GM12878 (cell line): ENCODE measurements around the gene LRP1B. TPM values are rescaled to one million over a fixed set of nuclear protein-coding genes. Genes with fewer than 3 reads are reported as not detected.

ENCODE experiments used
- ATAC-seq: fragments of 200-7000 bp; cut with Tn5 transposase; 3 replicates; pipeline ENCODE4 v1.9.1; 2020; ENCODE audit warnings: mild to moderate bottlenecking, moderate library complexity
- BruUV-seq: library from RNA; stranded (reverse); fragments of 400-500 nt; replicated peaks from 2 replicates; lab custom pipeline; 2021; lab: Mats Ljungman, UMichigan
- CTCF ChIA-PET: fragments of 300-600 bp; sonication (Branson Sonifier 250); formaldehyde crosslinking; extraction: SDS; loops from one replicate; lab custom pipeline; 2021; ENCODE audit warnings: inconsistent platforms; lab: Yijun Ruan, JAX
- POLR2A ChIA-PET: fragments of 350-600 bp; formaldehyde crosslinking; extraction: SDS; loops from one replicate; lab custom pipeline; 2021; ENCODE audit warnings: inconsistent platforms; lab: Charles Lee
- RAD21 ChIA-PET: fragments of 300-600 bp; sonication (Branson Sonifier 250); formaldehyde crosslinking; loops from one replicate; lab custom pipeline; 2023; ENCODE audit warnings: antibody characterized with exemption; ENCODE audit not compliant: unreplicated experiment; lab: Charles Lee
- SMC1A ChIA-PET: fragments of 300-600 bp; sonication (Branson Sonifier 250); formaldehyde crosslinking; loops from one replicate; lab custom pipeline; 2023; ENCODE audit not compliant: unreplicated experiment, uncharacterized antibody; lab: Charles Lee
- DNase-seq: peaks from one replicate; pipeline ENCODE4 v3.0.0-alpha.2; 2011; ENCODE audit warnings: low read depth, low spot score
- FAIRE-seq: peaks from 3 replicates; lab custom pipeline; 2011; peaks lifted over from hg19 to GRCh38; lab: Jason Lieb, UNC
- H2AFZ ChIP-seq: 2 replicates; pipeline ENCODE4 v1.6.0; 2011; ENCODE audit warnings: low read depth, low read length, control low read depth; ENCODE audit not compliant: control insufficient read depth
- H3K27ac ChIP-seq: 2 replicates; pipeline ENCODE4 v1.5.1; 2011; ENCODE audit warnings: control low read depth; ENCODE audit not compliant: control insufficient read depth, insufficient read depth
- H3K27me3 ChIP-seq, 2 experiments: replicated peaks in 1 of 2; 2 replicates each; pipeline versions ENCODE4 v1.6.0 to v1.6.1; 2011; ENCODE audit warnings: low read length in 1 of 2; ENCODE audit not compliant: control insufficient read depth in 2 of 2, insufficient read depth in 2 of 2
- H3K36me3 ChIP-seq, 2 experiments: 2 replicates each; pipeline ENCODE4 v1.5.1; 2011; ENCODE audit warnings: low read length in 1 of 2; ENCODE audit not compliant: control insufficient read depth in 2 of 2, insufficient read depth in 2 of 2
- H3K4me1 ChIP-seq: 2 replicates; pipeline ENCODE4 v1.6.1; 2011; ENCODE audit warnings: mild to moderate bottlenecking, low read length, moderate library complexity, mixed read lengths; ENCODE audit not compliant: control insufficient read depth, insufficient read depth
- H3K4me2 ChIP-seq: 2 replicates; pipeline ENCODE4 v1.6.0; 2011; ENCODE audit warnings: control low read depth; ENCODE audit not compliant: control insufficient read depth, insufficient read depth
- H3K4me3 ChIP-seq: fragments of 200-600 bp; sonication (generic); 2 replicates; pipeline ENCODE4 v1.5.1; 2016
- H3K79me2 ChIP-seq: 2 replicates; pipeline ENCODE4 v1.6.0; 2011; ENCODE audit warnings: low read length; ENCODE audit not compliant: control insufficient read depth, insufficient read depth
- H3K9ac ChIP-seq: 2 replicates; pipeline ENCODE4 v1.8.0; 2011; ENCODE audit warnings: low read length, control low read depth, mixed read lengths; ENCODE audit not compliant: control insufficient read depth, insufficient read depth
- H3K9me3 ChIP-seq: replicated peaks from 3 replicates; pipeline ENCODE4 v1.5.1; 2011; ENCODE audit warnings: mild to moderate bottlenecking, low read length; ENCODE audit not compliant: control insufficient read depth, insufficient read depth
- H4K20me1 ChIP-seq: 2 replicates; pipeline ENCODE4 v1.6.0; 2011; ENCODE audit not compliant: control insufficient read depth, insufficient read depth
- ASH2L ChIP-seq: fragments of 300-600, 200-600 bp; sonication (generic); IDR thresholded peaks from 2 replicates; pipeline ENCODE4 v1.6.1; 2017; ENCODE audit warnings: low read depth, mild to moderate bottlenecking, borderline replicate concordance
- ATF7 ChIP-seq: fragments of 450-650 bp; IDR thresholded peaks from 2 replicates; pipeline ENCODE4 v1.6.1; 2016; ENCODE audit warnings: low read depth, mild to moderate bottlenecking
- BRCA1 ChIP-seq: IDR thresholded peaks from 2 replicates; pipeline ENCODE4 v1.6.1; 2011; ENCODE audit warnings: low read depth, low read length, improper control_type of control experiment
- DPF2 ChIP-seq: fragments of 450-650 bp; IDR thresholded peaks from 2 replicates; pipeline ENCODE4 v1.6.1; 2017; ENCODE audit warnings: mild to moderate bottlenecking
- FOXK2 ChIP-seq: fragments of 450-650 bp; IDR thresholded peaks from 2 replicates; pipeline ENCODE4 v1.6.1; 2017; ENCODE audit warnings: mild to moderate bottlenecking, moderate library complexity
- KLF5 ChIP-seq: fragments of 450-650 bp; IDR thresholded peaks from 2 replicates; pipeline ENCODE4 v1.6.1; 2014; ENCODE audit warnings: mild to moderate bottlenecking; ENCODE audit not compliant: partially characterized antibody
- LARP7 ChIP-seq: fragments of 450-650 bp; IDR thresholded peaks from 2 replicates; pipeline ENCODE4 v1.6.1; 2017; ENCODE audit warnings: mild to moderate bottlenecking
- MTA3 ChIP-seq: IDR thresholded peaks from 2 replicates; pipeline ENCODE4 v1.6.1; 2012; ENCODE audit warnings: low read length, inconsistent platforms, borderline replicate concordance
- MYC ChIP-seq: IDR thresholded peaks from 2 replicates; pipeline ENCODE4 v1.6.1; 2011; ENCODE audit warnings: mild to moderate bottlenecking, low read length, moderate library complexity, inconsistent platforms; ENCODE audit not compliant: insufficient read depth, insufficient replicate concordance, insufficient read length, severe bottlenecking
- PKNOX1 ChIP-seq: fragments of 450-650 bp; IDR thresholded peaks from 2 replicates; pipeline ENCODE4 v1.6.1; 2016; ENCODE audit warnings: mild to moderate bottlenecking
- PML ChIP-seq: IDR thresholded peaks from 2 replicates; pipeline ENCODE4 v1.6.1; 2012; ENCODE audit warnings: low read length, inconsistent platforms
- RAD21 ChIP-seq: IDR thresholded peaks from 2 replicates; pipeline ENCODE4 v1.6.1; 2011; ENCODE audit warnings: mild to moderate bottlenecking, low read depth, low read length, moderate library complexity; ENCODE audit not compliant: insufficient read depth
- RUNX3 ChIP-seq: IDR thresholded peaks from 2 replicates; pipeline ENCODE4 v1.6.1; 2012; ENCODE audit warnings: low read length, inconsistent platforms
- SMAD1 ChIP-seq: fragments of 450-650 bp; IDR thresholded peaks from 2 replicates; pipeline ENCODE4 v1.6.1; 2018; ENCODE audit warnings: mild to moderate bottlenecking, low read depth; ENCODE audit not compliant: partially characterized antibody
- SMARCA5 ChIP-seq: fragments of 450-650 bp; IDR thresholded peaks from 2 replicates; pipeline ENCODE4 v1.6.1; 2017; ENCODE audit warnings: mild to moderate bottlenecking
- TCF3 ChIP-seq: IDR thresholded peaks from 2 replicates; pipeline ENCODE4 v1.6.1; 2012; ENCODE audit warnings: low read depth, mild to moderate bottlenecking, low read length, borderline replicate concordance; ENCODE audit not compliant: insufficient read depth
- TCF7 ChIP-seq: IDR thresholded peaks from 2 replicates; pipeline ENCODE4 v1.6.1; 2014; ENCODE audit warnings: antibody characterized with exemption, borderline replicate concordance
- ZNF687 ChIP-seq: fragments of 450-650 bp; IDR thresholded peaks from 2 replicates; pipeline ENCODE4 v1.6.1; 2017; ENCODE audit warnings: mild to moderate bottlenecking, moderate library complexity
- WGBS: methylation state at CpG from one replicate; pipeline ENCODE4 v1.1.6; 2016; ENCODE audit warnings: low lambda C conversion rate; ENCODE audit not compliant: insufficient replicate concordance, insufficient coverage; ENCODE audit errors: missing lambda C conversion rate; 5-methylcytosine and 5-hydroxymethylcytosine counted together
- in situ Hi-C: fragments of 300-500 bp; cut with MboI; formaldehyde crosslinking; loops from 9 replicates; pipeline ENCODE4 v1.14.3; 2018; ENCODE audit warnings: mixed read lengths
- intact Hi-C: fragments of 100-400 bp; cut with micrococcal nuclease; formaldehyde crosslinking; loops from one replicate; pipeline ENCODE4 v1.14.2; 2022; ENCODE audit not compliant: unreplicated experiment
- polyA plus RNA-seq, 11 experiments: library from polyadenylated mRNA; depleted of rRNA in 4 of 11; unstranded in 6 of 11; stranded (reverse) in 5 of 11; fragments of >200 nt; fragmentation: Nextera tagmentation in 4 of 11; fragmentation: Illumina TruSeq in 1 of 11; extraction: Ambion mirVana in 4 of 11; extraction: Trizol in 1 of 11; gene quantifications; 1 replicate in 1 of 11; 2 replicates in 10 of 11; pipeline versions ENCODE4 v1.2.1 to v1.2.3, GENCODE V29; 2011 to 2016; ENCODE audit warnings: inconsistent platforms in 2 of 11, missing spikeins in 2 of 11, low read depth in 1 of 11
- total RNA-seq, 4 experiments: library from RNA; depleted of rRNA in 3 of 4; stranded (reverse); fragments of >200 nt in 3 of 4; fragmentation: Illumina TruSeq in 1 of 4; extraction: Trizol in 1 of 4; gene quantifications; 2 replicates each; pipeline versions ENCODE4 v1.2.1 to v1.2.3, GENCODE V29; 2013 to 2021
- TF ChIP-seq, protein P1 (sequence below): IDR thresholded peaks from 2 replicates; pipeline ENCODE4 v1.6.1; 2011; ENCODE audit warnings: mild to moderate bottlenecking, low read depth, low read length, moderate library complexity; ENCODE audit not compliant: insufficient replicate concordance

Gene LRP1B
- total and polyA plus RNA-seq, 10 of the 15 experiments (the other 5 are each of a cell fraction or from before 2014, with no cell fraction given), result under 0.01 to 0.06 (median 0.03) TPM; not detected in 5

GRCh38 chr2:142128105-142128504 lies 2.7 kb downstream of the LRP1B start:
- SMC1A ChIA-PET, result interaction anchor here (1.7 kb wide), 1 partner anchor 12 kb away, joined by 5 read pairs; no protein-coding TSS in a partner anchor
- RAD21 ChIA-PET, result no interaction called here
- no peak for ATAC-seq
- no TSS peak for BruUV-seq
- no peaks in the 10 kb centered on the region for H3K79me2 ChIP-seq
- H3K9ac ChIP-seq, result no peak overlapping the region
- DNase-seq, result no peak
- CTCF ChIA-PET, result interaction anchor here (2.0 kb wide), 1 partner anchor 12 kb away, joined by 7 read pairs; no protein-coding TSS in a partner anchor
- H3K4me2 ChIP-seq, result no peak overlapping the region
- no peak overlapping the region for H2AFZ ChIP-seq
- no peak for TF ChIP-seq MTA3
- TF ChIP-seq RAD21, result no peak
- no peak for TF ChIP-seq BRCA1
- TF ChIP-seq TCF3, result no peak
- TF ChIP-seq MYC, result no peak
- no peak for TF ChIP-seq FOXK2
- no peak for TF ChIP-seq SMARCA5
- no peak for TF ChIP-seq TCF7
- TF ChIP-seq ASH2L, result no peak
- TF ChIP-seq ATF7, result no peak
- TF ChIP-seq PKNOX1, result no peak
- no peak for TF ChIP-seq DPF2
- TF ChIP-seq ZNF687, result no peak
- TF ChIP-seq PML, result no peak
- TF ChIP-seq SMAD1, result no peak
- TF ChIP-seq, protein P1, sequence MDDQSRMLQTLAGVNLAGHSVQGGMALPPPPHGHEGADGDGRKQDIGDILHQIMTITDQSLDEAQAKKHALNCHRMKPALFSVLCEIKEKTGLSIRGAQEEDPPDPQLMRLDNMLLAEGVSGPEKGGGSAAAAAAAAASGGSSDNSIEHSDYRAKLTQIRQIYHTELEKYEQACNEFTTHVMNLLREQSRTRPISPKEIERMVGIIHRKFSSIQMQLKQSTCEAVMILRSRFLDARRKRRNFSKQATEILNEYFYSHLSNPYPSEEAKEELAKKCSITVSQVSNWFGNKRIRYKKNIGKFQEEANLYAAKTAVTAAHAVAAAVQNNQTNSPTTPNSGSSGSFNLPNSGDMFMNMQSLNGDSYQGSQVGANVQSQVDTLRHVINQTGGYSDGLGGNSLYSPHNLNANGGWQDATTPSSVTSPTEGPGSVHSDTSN, result no peak
- no peak for TF ChIP-seq RUNX3
- no peak for TF ChIP-seq LARP7
- TF ChIP-seq KLF5, result no peak
- H3K27ac ChIP-seq, result no peak overlapping the region
- no peaks in the 10 kb centered on the region for H3K36me3 ChIP-seq
- in situ Hi-C loops (no loop called here), intact Hi-C loops (no loop called here)
- no peak for FAIRE-seq
- H4K20me1 ChIP-seq, result no peaks in the 10 kb centered on the region
- H3K9me3 ChIP-seq, result no peaks in the 10 kb centered on the region
- 19% methylated on average over 5 of the region's 5 CpGs for WGBS
- POLR2A ChIA-PET, result no interaction called here
- peaks cover 12 to 16% of the 10 kb centered on the region in 2 experiments for H3K27me3 ChIP-seq
- H3K4me3 ChIP-seq, result no peak overlapping the region
- peaks cover 5% of the 10 kb centered on the region; the same call in 1 of the 2 replicates for H3K4me1 ChIP-seq
